ENCODE results near the gene GGA2. TPM values are rescaled to one million over a fixed set of nuclear protein-coding genes. Genes with fewer than 3 reads are reported as not detected.
A peak's percentile ranks its signal among the peaks of the same experiment; 100 is the strongest.
"Not testable (repeated sequence)": the region's sequence is repeated elsewhere in the genome, so short reads cannot be mapped to it uniquely, and the experiment has no call there.

Gene GGA2
- total RNA-seq, 1 donor: 18.1 TPM

DNA sequence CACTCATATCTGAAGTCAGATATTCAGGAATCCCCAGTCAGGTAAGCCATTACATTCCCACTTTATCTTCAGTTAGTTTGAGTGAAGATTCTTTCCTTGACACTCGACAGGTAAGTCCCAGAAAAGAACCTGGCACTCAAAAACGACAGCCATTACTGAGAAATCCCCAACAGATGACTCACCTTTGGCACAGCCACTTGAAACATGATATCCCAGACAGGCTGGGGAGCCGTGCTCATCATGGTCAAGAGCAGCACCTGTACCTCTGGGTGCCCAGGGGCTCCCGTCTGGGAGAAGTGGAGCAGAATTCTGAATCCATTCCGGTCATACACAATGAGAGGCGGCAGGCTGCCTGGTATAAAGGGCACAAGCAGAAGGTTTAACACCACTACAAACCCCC, 40.5 kb downstream of the GGA2 start:
- Histone ChIP-seq H3K79me2 (ENCODE audit: insufficient read depth, low read length) (no peaks in the 10 kb centered on the region), H4K20me1 (ENCODE audit: insufficient read depth, low read length) (peaks cover 7% of the 10 kb centered on the region), H2AFZ (ENCODE audit: low read length) (no peak overlapping the region), H3K36me3 (ENCODE audit: insufficient read depth, low read length) (peaks cover 32% of the 10 kb centered on the region), H3K27me3 (ENCODE audit: insufficient read depth, low read length) (no peaks in the 10 kb centered on the region), H3K4me2 (ENCODE audit: insufficient read depth, low read length) (no peak overlapping the region), H3K4me1 (ENCODE audit: insufficient read depth, low read length) (peaks cover 14% of the 10 kb centered on the region), H3K27ac (ENCODE audit: low read depth, low read length) (no peak overlapping the region), H3K4me3 (ENCODE audit: insufficient read depth, low read length) (no peak overlapping the region), H3K9me3 (ENCODE audit: low read depth, low read length) (no peaks in the 10 kb centered on the region)
- TF ChIP-seq, protein P1, sequence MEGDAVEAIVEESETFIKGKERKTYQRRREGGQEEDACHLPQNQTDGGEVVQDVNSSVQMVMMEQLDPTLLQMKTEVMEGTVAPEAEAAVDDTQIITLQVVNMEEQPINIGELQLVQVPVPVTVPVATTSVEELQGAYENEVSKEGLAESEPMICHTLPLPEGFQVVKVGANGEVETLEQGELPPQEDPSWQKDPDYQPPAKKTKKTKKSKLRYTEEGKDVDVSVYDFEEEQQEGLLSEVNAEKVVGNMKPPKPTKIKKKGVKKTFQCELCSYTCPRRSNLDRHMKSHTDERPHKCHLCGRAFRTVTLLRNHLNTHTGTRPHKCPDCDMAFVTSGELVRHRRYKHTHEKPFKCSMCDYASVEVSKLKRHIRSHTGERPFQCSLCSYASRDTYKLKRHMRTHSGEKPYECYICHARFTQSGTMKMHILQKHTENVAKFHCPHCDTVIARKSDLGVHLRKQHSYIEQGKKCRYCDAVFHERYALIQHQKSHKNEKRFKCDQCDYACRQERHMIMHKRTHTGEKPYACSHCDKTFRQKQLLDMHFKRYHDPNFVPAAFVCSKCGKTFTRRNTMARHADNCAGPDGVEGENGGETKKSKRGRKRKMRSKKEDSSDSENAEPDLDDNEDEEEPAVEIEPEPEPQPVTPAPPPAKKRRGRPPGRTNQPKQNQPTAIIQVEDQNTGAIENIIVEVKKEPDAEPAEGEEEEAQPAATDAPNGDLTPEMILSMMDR (IDR thresholded peaks at IDR 0.05; ENCODE audit: extremely low read depth, low read depth, low read length): no peak
- no peak for DNase-seq (ENCODE audit: insufficient read length, low spot score, missing footprints)

DNA sequence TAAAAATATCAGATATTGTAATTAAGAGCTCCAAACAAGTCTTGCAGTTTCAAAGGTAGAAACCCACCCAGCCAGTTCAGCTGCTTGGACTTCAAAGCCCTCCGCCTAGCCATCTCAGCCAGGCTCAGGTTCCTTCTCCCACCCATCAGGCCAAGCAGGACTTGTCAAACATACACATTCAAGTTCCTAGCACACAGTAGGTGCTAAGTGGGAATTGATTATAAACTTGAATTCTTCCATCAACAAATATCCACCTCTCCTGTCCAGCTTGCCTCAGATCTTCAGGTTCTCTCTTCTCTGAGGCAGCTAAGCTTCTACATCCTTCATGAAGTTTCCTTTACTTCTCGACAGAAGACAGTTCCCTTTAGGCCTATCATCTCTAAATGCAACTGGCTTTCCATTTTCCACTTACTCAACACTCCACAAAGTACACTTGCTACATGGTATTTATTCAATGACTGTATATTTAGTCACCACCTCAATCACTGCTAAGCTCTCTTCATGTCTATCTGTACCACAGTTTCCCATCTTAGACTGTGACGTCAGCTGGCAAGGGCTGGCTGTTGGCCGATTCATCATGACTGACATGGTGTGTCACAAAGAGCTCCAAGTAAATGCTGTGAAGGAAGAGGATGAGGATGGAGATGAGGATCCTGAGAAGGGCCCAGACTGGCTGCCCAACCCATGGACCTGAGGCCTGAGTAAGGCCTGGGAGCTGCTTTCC, 44.0 kb downstream of the GGA2 start:
- H3K27me3 ChIP-seq (ENCODE audit: insufficient read depth, low read length): no peaks in the 10 kb centered on the region
- peaks cover 29% of the 10 kb centered on the region for H3K36me3 ChIP-seq (ENCODE audit: insufficient read depth, low read length)
- H3K79me2 ChIP-seq (ENCODE audit: insufficient read depth, low read length): no peaks in the 10 kb centered on the region
- no peak overlapping the region for H2AFZ ChIP-seq (ENCODE audit: low read length)
- peak overlapping the region; percentile 76 for H3K27ac ChIP-seq (ENCODE audit: low read depth, low read length)
- peaks cover 14% of the 10 kb centered on the region for H3K4me1 ChIP-seq (ENCODE audit: insufficient read depth, low read length)
- no peaks in the 10 kb centered on the region for H3K9me3 ChIP-seq (ENCODE audit: low read depth, low read length)
- H3K4me2 ChIP-seq (ENCODE audit: insufficient read depth, low read length): peak overlapping the region; percentile 22
- DNase-seq (ENCODE audit: insufficient read length, low spot score, missing footprints): peak; percentile 84
- no peak overlapping the region for H3K4me3 ChIP-seq (ENCODE audit: insufficient read depth, low read length)
- H4K20me1 ChIP-seq (ENCODE audit: insufficient read depth, low read length): peaks cover 7% of the 10 kb centered on the region
- TF ChIP-seq, protein P1 (IDR thresholded peaks at IDR 0.05; ENCODE audit: extremely low read depth, low read depth, low read length): no peak

DNA sequence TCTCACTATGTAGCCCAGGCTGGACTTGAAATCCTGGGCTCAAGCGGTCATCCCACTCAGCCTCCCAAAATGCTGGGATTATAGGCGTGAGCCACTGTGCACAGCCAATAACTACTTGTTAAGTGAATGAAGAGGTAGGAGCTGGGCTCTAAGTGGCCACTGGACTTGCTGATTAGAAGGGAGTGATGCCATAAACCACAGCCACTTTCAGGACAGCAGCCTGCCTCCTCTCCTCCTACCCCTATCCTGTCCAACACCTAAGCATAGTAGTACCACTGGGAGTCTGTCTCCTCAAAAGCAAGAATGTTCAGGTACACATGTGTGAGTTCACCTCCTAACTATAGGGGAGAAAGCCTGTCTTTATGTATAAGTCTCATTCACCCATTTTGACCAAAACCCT, 45.1 kb downstream of the GGA2 start:
- H3K36me3 ChIP-seq (ENCODE audit: insufficient read depth, low read length): peaks cover 27% of the 10 kb centered on the region

DNA sequence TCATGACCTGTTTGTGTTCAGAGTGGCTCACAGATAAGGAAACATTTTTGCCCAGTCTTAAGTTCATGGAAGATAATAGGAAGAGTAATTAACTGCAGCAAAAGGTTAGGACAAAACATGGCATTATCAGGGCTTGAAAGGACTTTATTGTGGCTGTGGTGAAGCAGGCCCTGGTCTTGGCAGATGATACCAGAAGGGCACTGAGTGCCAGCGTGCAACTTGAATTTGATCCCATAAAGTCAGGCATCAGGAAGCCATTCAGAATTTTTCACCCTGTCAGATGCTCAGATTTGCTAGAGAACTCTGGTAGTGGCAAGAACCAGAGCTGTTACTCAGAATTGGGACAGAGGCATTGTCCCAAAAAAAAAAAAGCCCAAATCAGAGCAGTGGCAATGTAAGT, 46.1 kb downstream of the GGA2 start:
- peaks cover 11% of the 10 kb centered on the region for H3K4me1 ChIP-seq (ENCODE audit: insufficient read depth, low read length)
- DNase-seq (ENCODE audit: insufficient read length, low spot score, missing footprints): no peak
- H4K20me1 ChIP-seq (ENCODE audit: insufficient read depth, low read length): peaks cover 7% of the 10 kb centered on the region
- H2AFZ ChIP-seq (ENCODE audit: low read length): no peak overlapping the region
- H3K36me3 ChIP-seq (ENCODE audit: insufficient read depth, low read length): peaks cover 18% of the 10 kb centered on the region
- no peaks in the 10 kb centered on the region for H3K27me3 ChIP-seq (ENCODE audit: insufficient read depth, low read length)
- H3K4me2 ChIP-seq (ENCODE audit: insufficient read depth, low read length): no peak overlapping the region
- no peak overlapping the region for H3K27ac ChIP-seq (ENCODE audit: low read depth, low read length)
- no peaks in the 10 kb centered on the region for H3K79me2 ChIP-seq (ENCODE audit: insufficient read depth, low read length)
- H3K9me3 ChIP-seq (ENCODE audit: low read depth, low read length): no peaks in the 10 kb centered on the region
- TF ChIP-seq, protein P1 (IDR thresholded peaks at IDR 0.05; ENCODE audit: extremely low read depth, low read depth, low read length): no peak
- H3K4me3 ChIP-seq (ENCODE audit: insufficient read depth, low read length): no peak overlapping the region

More for the DNA sequence above, 45.1 kb downstream of the GGA2 start:
- peaks cover 7% of the 10 kb centered on the region for H4K20me1 ChIP-seq (ENCODE audit: insufficient read depth, low read length)
- H3K27ac ChIP-seq (ENCODE audit: low read depth, low read length): no peak overlapping the region
- H3K79me2 ChIP-seq (ENCODE audit: insufficient read depth, low read length): no peaks in the 10 kb centered on the region
- peaks cover 14% of the 10 kb centered on the region for H3K4me1 ChIP-seq (ENCODE audit: insufficient read depth, low read length)
- TF ChIP-seq, protein P1 (IDR thresholded peaks at IDR 0.05; ENCODE audit: extremely low read depth, low read depth, low read length): no peak
- H3K27me3 ChIP-seq (ENCODE audit: insufficient read depth, low read length): no peaks in the 10 kb centered on the region
- H3K9me3 ChIP-seq (ENCODE audit: low read depth, low read length): no peaks in the 10 kb centered on the region
- no peak overlapping the region for H2AFZ ChIP-seq (ENCODE audit: low read length)
- DNase-seq (ENCODE audit: insufficient read length, low spot score, missing footprints): no peak
- no peak overlapping the region for H3K4me3 ChIP-seq (ENCODE audit: insufficient read depth, low read length)
- H3K4me2 ChIP-seq (ENCODE audit: insufficient read depth, low read length): no peak overlapping the region

DNA sequence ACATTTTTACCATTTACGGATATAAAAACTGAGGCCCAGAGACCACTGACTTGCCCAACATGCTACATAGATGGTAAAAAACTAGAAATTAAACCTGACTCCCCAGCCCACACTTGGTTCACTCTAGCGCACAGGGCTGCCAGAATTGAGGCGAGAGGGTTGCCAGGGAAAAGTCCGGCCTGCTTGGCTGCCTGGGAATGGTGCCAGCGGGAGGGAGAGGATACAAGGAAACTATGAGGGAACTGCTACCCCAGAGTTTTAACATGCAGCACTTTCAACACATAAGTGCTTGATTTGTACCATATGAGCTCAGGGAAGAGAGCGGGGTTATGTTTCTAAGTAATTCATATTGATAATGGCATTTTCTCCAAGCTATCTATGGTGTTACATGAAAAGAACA, 47.3 kb downstream of the GGA2 start:
- peak; percentile 89 for DNase-seq (ENCODE audit: insufficient read length, low spot score, missing footprints)
- not testable (repeated sequence) for H4K20me1 ChIP-seq (ENCODE audit: insufficient read depth, low read length); H3K9me3 ChIP-seq (ENCODE audit: low read depth, low read length); H3K79me2 ChIP-seq (ENCODE audit: insufficient read depth, low read length); H3K27ac ChIP-seq (ENCODE audit: low read depth, low read length); H3K4me3 ChIP-seq (ENCODE audit: insufficient read depth, low read length); H3K27me3 ChIP-seq (ENCODE audit: insufficient read depth, low read length); H2AFZ ChIP-seq (ENCODE audit: low read length); H3K4me2 ChIP-seq (ENCODE audit: insufficient read depth, low read length)
- Histone ChIP-seq H3K36me3 (ENCODE audit: insufficient read depth, low read length) (peaks cover 12% of the 10 kb centered on the region), H3K4me1 (ENCODE audit: insufficient read depth, low read length) (peaks cover 11% of the 10 kb centered on the region)

Data from osteoblast (primary cell).